Activated CD4-positive, alpha-beta T cell treated with anti-CD3 and anti-CD28 coated beads, Interleukin-2, amount 50 U/mL, for 16 hours (primary cell): ENCODE measurements around the gene TACSTD2.
A peak's percentile ranks its signal among the peaks of the same experiment; 100 is the strongest.
"Not testable (repeated sequence)": the region's sequence is repeated elsewhere in the genome, so short reads cannot be mapped to it uniquely, and the experiment has no call there.

Experiments
- DNase-seq: peaks from one replicate; pipeline ENCODE4 v3.0.0-alpha.2; 2020

TACSTD2 gene

DNA sequence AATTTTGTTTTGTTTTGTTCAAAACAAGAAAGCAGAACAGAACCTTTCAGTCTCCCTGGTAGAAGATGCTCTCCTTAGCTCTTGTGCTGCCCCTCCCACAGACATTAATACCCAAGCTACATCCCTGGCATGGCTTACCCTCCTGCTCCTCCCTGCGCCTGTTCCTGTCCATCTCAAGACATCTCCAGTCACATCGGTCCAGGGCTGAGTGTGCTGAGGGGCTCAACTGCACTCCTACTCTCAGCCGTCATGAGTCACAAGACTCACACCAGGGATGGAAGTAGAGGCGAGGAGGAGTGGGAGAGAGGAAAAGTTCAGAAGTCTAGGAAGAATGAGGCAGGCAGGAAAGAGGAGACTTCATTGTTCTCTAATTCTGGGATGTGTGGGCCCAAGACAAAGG, 9.2 kb upstream of the TACSTD2 start:
- DNase-seq: no peak

DNA sequence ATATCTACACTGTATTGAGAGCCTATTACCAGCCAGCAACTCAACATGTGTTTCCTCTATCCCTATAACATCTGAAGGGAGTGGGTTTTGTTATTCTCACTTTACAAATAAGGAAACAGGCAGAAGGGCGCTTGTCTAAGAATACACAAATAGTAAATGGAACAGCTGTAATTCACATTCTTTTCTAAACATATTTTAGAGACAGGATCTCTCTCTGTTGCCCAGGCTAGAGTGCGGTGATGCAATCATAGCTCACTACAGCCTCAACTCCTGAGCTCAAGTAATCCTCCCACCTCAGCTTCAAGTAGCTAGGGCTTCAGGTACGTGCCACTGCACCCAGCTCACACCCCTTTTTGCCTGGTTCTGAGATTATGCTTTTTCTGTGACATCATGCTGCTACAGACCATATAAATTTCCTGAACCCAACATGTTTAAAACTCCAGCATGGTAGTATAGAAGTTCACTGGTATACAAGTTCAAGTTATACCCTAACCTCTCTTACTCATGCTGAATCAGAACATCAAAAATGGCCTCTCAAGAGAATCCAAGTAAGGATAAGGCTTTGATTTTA, 8.6 kb upstream of the TACSTD2 start:
- no peak for DNase-seq

GRCh38 chr1:58585166-58585565, 8.1 kb upstream of the TACSTD2 start:
- no peak for DNase-seq

DNA sequence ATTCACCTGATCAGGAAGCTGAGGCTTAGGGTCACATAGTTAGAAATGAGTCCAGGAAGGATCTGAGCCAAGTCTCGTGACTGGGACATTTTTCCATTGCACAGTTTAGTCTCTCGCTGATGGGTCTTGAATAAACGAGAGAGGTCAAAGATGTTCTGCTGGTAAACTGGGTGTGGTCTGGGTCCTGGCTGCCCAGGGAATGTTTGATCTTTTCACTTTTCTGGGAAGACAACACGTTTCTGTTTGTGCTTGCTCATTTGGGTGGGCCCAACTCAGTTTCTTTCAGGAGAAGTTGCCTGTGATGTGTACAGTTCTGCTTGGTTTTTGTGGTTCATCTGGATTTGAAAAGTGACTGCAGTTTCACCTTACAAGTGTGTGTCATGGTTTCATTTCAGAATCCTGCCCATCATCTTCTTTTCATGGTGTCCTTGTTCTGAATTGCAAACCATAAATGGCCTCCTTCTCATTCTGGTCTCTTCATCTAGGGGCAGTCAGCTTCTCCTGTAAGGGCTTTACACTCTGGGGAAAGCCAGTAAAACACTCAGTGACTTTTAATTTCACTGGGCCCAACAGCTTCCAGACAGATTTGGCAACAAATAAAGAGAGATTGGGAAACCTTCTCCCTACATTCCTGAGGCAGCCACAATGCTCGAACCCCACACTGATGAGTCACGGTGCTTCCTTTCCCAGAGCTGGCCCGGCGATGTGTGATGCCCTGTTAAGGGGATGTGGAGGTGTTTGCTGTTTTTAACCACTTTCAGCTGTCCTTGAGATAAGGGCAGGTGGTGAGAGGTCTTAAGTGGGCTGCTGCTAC, 7.2 kb upstream of the TACSTD2 start:
- DNase-seq: peak; percentile 30

GRCh38 chr1:58583496-58583895, 6.4 kb upstream of the TACSTD2 start:
- DNase-seq: no peak

GRCh38 chr1:58582143-58582542, 5.1 kb upstream of the TACSTD2 start:
- DNase-seq: not testable (repeated sequence)

DNA sequence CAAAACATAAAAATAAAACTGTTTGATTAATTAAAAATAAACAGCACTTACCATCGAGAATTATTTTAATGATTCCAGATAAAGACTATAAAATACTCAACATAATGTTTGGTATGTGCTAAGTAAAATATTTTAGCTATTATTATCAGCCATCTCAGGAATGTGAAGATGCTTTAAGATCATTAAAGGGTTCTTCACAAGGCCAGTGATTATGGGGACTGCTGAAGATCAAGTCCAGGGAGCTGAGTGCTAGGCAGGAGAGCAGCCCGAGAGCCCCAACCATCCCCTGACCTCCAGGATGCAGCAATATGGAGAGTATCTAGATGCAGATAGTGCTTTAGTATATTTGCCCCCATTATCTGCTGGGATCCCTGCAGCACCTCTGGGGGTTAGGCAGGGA, 4.6 kb upstream of the TACSTD2 start:
- DNase-seq: no peak

DNA sequence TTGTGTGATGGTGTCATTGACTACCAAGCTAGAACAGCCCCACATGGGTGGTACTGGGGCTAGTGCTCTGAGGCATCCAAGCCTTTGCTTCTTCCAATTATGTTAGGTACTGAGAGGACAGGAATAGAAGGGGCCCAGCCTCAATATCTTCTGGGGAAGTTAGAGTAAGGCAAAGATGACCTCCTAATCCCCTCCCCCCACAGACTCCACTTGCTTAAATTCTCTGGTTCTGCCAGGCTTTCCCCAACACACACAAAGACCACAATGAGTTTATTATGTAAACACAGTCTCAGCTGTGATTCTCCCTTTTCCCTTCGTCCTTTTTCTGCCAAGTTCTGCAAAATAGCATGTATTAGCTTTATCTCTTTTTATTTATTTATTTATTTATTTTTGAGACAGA, 3.1 kb upstream of the TACSTD2 start:
- DNase-seq: no peak

DNA sequence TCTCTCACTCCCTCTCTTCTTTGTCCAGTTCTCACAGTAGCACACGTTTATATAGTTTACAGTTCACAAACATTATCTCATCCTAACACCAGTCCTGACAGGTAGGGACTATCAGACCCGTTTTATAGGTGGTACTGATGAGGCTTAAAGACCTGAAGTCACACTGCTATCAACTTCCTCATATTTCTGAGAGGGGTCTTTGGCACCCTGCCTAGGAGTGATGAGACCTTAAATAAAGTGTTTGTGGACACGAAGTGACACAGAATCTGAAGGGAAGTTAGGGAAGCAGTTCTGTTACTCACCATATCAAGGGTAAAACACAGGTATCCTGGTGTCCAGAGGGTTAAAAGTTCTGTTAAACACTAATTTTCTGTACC, 590 bp upstream of the TACSTD2 start:
- DNase-seq: no peak

- DNase-seq: no peak
Measured at GRCh38 chr1:58576325-58576726, 726 bp downstream of the TACSTD2 start.

GRCh38 chr1:58575551-58576324, 1.3 kb downstream of the TACSTD2 start:
- no peak for DNase-seq

DNA sequence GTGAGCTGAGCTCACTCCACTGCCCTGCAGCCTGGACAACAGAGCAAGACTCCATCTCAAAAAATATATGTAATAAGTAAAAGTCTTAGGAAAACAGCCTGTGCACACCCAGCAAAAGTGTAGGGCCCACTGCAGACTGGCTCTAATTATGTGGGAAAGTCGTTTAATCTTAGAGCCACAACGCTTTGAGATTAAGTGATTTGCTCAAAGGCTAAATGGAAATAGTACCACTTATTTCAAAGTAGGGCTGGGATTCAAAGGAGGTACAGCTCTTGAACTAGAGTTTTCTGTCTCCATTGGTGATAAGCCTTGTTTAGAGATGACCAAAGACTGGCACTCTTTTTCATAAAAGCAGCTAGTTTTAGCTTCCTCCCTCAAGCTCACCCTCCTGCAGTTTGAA, 2.2 kb downstream of the TACSTD2 start:
- DNase-seq: no peak

DNA sequence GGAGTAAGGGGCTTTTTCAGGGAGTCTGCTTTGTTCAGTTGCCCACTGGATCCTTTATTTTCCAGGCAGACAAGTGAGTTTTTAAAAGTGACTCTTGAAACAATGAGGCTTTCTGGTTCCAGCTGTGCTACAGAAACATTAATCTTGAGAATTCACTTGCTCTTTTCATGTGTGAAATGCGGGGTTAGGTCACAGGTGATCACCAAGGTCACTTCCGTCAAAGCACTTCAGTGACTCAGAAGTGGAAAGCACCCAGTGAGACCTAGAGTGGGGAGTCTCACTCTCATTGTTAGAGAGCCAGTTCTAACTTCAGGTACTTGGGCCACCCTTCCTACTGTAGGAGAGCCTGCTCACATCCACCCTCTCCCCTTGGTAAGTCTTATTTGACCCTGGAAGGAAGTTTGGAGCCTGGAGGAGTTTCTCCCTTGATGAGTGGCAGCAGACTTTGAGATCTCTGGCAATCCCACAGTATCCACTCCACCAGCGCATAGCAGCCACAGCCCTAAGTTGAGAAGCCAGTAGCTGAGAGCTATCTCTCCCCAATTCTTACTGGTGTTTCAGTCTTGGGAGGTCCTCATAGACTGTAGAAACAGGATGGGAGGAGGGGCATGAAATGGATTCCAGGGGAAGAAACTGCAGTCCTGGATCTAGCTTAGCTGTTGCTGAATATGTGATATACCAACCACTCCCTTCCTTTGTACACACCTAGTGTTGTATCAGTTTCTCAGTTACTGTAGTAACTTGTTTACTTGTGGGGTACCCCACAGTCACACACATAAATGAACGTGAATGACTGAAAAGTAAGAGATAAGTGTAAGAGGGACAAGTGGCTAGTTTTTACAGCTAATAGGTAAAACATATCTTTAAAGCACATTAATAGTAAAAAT, 3.1 kb downstream of the TACSTD2 start:
- peak; percentile 82 for DNase-seq

GRCh38 chr1:58573138-58573537, 3.9 kb downstream of the TACSTD2 start:
- no peak for DNase-seq

DNA sequence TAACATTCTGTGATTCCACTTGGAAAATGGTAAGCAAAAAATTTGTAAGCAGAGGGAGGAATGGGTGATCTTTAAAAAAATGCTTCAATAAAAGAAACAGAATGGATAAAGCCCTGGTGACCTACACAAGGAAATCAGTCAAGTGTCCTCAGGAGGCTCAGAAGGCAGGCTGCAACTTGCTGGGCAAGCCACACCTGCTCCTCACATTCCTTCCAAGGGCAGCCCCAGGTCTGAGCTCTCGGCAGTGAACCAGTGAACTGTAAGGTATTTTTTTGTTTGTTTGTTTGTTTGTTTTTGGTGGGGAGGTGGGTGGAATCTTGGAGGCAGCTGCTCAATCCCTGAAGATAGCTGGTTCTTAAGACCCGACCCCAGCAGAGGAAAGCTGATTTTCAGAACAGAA, 4.4 kb downstream of the TACSTD2 start:
- DNase-seq: no peak

- no peak for DNase-seq
Measured at GRCh38 chr1:58571616-58572015, 5.4 kb downstream of the TACSTD2 start.

DNA sequence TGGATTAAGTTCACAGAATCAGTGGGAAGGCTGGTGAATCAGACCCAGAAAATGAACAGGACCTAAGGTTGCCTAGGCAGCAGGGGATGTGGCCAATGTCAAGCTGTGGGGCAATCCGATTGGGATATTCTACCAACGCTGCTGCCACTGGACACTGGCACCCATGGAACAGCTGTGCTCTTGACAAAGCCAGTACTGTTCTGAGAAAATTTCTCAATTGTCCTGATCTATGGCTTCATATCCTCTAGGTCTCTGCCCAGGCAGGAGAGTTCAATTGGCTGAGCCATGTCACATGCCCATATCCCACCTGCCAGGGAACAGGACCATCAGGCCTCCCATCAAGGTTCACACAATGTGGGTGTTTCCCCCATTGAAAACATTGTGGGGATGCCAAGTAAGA, 6.2 kb downstream of the TACSTD2 start:
- no peak for DNase-seq

- no peak for DNase-seq
Measured at GRCh38 chr1:58570094-58570493, 7.0 kb downstream of the TACSTD2 start.

GRCh38 chr1:58568911-58569310, 8.1 kb downstream of the TACSTD2 start:
- DNase-seq: no peak

DNA sequence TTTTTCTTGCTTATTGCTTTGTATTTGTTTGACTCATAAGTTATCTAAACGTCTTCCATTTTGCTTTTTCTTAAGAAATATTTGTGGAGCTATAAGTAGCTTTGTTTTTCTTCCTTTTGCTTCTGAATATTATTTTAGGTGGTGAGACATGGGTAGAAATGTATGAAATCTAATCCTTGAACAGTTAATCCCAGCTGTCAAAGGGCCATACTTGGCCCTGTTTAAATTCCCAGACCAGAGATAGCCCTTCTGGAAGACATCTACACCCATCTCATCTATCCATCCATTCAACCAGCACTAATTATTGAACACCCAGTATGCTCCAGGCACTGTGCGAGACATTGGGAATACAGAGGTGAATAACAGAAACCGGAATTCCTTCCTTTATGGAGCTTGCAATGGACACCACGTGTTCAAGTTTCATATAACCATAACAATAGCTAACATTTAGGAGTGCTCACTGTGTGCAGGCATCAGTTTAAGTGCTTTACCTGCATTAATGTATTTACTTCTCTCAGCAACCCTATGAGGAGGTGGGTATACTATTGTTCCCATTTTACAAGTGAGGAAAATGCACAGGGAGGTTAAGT, 8.7 kb downstream of the TACSTD2 start:
- no peak for DNase-seq

DNA sequence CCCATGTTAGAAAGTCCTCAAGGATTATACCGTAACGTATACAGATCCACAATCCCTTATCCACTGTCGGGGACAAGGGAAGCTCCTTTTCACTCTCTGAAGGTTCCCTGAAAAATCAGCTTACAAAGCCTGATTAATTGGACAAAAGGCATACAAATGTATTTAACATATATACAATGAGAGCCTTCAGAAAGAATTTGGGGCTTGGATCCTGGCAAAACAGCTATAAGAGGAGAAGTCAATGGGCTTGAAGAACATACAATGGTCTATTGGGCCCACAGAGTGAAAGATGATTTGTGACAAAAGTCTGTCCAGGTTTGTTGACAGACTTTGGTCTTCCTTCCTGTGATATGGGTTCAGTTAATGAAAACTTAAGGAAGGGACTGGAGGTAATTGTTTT, 10.7 kb downstream of the TACSTD2 start:
- DNase-seq: no peak

DNA sequence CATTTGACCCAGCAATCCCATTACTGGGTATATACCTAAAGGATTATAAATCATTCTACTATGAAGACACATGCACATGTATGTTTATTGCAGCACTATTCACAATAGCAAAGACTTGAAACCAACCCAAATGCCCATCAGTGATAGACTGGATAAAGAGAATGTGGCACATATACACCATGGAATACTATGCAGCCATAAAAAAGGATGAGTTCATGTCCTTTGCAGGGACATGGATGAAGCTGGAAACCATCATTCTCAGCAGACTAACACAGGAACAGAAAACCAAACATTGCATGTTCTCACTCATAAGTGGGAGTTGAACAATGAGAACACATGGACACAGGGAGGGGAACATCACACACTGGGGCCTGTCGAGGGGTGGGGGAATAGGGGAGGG, 13.3 kb downstream of the TACSTD2 start:
- not testable (repeated sequence) for DNase-seq

- DNase-seq: no peak
Measured at GRCh38 chr1:58561633-58562032, 15.4 kb downstream of the TACSTD2 start.
